NCI-H2107 treated with DMSO at 0.1 percent for 48 hours (cell line): ENCODE measurements around the gene ARHGAP42.

Source experiments
- DNase-seq: peaks from one replicate; lab custom pipeline; 2025; ENCODE audit not compliant: unreplicated experiment; lab: John Stamatoyannopoulos, UW

ARHGAP42 gene

DNA sequence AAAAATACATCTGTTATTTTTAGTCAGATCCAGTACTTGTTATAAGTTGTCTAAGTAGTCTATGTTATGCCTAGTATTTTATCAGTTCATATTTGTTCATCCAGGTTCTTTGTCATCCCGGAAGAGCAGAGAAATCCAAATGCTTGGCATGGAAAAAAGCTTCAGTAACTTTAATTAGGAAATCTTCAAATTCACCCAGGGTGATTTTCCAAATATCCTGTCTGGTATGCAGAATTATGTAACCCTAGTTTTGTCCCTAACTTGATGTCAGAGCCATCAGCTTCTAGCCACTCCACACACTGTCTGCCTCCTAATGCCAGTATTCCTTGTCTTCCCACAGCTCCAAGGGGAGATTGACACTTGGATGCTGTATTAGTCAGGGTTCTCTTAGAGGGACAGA lies 216.2 kb downstream of the ARHGAP42 start:
- DNase-seq = no peak

- no peak for DNase-seq
These were observed 218.6 kb downstream of the ARHGAP42 start for GRCh38 chr11:100905684-100906083.

- DNase-seq = no peak
These were observed 221.7 kb downstream of the ARHGAP42 start for GRCh38 chr11:100908746-100909145.

DNA sequence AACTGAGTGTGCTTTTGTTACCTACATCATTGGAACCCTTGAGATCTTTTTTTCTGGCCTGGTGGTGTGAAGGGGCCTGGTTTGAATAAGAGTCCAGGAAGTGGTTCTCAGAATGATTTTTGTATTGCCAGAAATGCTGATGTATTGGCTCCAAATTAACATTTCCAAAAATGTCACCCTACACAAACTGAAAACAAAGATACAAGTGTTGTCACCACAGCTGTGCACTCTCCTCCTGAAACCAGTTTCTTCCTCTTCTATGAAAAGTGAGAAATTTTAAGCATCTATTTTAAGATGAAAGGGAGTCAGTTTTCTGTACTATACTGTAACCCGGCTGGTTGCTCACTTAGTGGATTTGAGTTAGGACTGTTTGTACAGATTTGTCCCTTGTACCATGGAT lies 223.7 kb downstream of the ARHGAP42 start:
- DNase-seq = no peak

DNA sequence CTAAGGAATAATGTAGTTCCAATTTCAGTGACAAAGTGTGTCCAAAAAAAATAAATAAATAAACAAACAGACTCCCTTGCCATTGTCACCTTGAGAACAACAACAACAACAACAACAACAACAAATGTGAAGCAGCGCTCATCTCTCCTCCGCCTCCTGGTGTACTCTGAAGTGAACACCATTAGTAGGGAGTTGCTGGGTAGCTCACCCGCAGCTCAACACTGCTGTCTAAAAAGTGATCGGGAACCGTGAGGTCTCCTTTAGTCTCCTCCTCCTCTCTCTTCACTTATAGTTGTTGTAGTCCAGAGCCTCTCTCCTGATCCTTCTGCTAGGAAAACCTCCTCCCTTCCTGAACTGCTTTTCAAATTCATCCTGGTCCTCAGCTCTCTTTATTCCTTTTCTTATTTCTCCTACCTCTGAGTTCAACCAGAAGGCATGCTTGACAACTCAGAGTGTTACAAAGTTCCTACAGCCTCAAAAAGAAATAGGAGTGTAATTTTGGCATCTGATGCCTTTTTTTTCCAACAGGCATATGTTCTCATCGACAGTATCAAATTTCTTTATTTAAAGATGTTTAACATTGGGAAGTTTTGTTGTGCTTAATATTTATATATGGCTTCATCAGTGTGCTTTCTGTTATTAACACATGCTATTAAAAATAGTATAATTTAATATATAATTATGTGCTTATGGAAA lies 227.5 kb downstream of the ARHGAP42 start:
- DNase-seq = no peak

DNA sequence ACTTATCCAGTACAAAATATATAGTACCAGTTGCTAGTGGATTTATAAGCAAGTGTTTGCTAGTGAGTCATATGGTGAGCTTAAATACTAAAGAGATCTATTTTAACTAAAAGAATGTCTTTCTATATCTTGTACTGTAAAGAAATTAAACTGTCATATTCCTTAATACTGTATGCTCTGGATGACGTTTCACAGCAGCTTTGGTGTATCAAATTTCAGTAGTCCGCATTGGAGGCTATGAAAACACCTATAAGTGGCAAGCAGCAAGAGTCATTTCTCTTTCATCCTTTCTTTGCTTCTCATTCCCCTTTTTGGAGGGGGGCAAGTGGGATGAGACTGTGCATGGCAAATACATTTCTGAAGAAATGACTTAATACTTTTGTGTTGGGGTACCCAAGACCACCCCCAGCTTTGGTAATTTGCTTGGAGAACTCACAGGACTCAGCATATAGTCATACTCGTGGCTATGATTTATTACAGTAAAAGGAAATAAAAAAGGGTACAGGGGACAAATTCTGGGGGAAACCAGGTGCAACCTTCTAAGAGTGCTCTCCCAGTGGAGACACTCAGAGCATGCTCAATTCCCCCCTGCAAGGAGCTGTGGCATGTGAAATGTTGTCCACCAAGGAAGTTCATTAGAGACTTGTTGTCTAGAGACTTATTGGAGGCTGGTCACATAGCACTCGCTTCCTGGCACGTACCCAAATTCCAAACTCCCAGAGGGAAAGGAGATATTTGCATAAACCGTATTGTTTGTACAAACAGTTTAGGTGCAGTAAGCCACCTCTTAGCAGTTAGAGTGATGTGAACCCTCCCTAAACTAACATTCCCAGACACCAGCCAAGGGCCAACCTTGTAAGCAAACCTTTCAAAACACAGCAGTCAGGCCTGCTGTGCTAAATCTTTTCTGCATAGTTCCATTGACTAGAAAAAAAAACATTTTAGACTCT lies 231.7 kb downstream of the ARHGAP42 start:
- DNase-seq = no peak

- no peak for DNase-seq
These were observed 233.5 kb downstream of the ARHGAP42 start for GRCh38 chr11:100920593-100920992.

- DNase-seq = no peak
These were observed 235.0 kb downstream of the ARHGAP42 start for GRCh38 chr11:100922121-100922520.

GRCh38 chr11:100923555-100923954 lies 236.5 kb downstream of the ARHGAP42 start:
- DNase-seq = no peak

DNA sequence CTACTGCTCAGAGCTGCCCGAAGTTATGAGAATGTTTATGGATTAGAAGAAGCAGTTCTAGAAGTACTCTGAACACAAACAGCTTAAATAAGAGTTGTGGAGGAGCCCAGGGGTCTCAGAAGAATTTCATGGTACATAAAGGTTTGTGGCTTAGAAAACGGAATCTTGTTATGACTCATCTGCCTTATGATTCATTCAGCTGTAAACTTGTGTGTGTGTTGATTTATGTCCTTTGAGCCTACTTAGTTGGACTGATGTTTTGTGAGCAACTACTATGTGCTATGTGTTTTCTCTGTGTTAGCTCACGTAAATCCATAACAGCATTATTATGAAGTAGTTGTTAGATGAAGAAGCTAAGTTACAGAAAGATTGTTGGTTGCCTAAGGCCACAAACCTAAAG lies 238.8 kb downstream of the ARHGAP42 start:
- DNase-seq = no peak

GRCh38 chr11:100927579-100927978 lies 240.5 kb downstream of the ARHGAP42 start:
- DNase-seq = no peak

- DNase-seq = no peak
These were observed 241.3 kb downstream of the ARHGAP42 start for GRCh38 chr11:100928426-100928825.

DNA sequence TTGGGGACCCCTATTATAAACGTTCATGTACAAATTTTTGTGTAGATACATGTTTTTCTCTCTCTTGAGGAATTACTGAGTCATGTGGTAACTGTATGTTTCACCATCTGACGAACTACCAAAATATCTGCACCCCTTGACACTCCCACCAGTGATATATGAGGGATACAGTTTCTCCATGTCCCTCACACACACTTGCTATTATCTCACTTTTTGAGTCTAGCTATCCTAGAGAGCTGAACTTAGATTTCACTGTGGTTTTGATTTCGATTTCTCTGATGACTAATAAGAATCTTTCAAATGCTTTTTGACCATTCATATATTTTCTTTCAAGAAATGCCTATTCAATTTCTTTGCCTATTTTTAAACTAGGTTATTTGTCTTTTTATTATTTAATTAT lies 242.3 kb downstream of the ARHGAP42 start:
- DNase-seq = no peak

DNA sequence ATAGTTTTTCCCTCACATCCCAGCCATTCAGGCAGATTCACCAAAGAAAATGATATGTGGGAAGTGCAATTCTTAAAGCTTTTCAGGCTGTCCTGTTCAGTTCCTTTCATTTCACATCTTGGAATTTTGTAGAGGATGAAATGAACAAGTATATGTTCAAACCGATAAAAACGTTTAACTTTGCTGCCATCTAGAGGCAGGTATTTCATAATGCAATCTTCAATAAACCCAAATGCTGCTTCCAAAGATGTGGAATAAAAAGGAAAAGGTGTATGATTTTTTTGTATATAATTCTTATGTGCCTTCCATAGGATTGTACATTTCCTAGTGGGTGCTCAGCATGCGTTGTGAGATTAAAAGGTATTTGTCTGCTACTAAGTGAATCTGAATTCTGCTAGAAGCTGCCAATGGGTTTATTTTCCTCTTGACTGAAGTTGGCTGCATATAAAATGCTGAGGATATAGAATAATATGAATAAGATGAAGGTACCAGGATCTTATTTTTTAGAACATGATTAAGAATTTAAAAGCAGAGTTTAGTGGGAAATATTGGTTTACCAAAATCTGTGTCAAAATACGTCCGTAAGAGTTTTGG lies 243.2 kb downstream of the ARHGAP42 start:
- DNase-seq = peak; percentile 16

GRCh38 chr11:100932474-100933100 lies 245.5 kb downstream of the ARHGAP42 start:
- DNase-seq = peak; percentile 6

DNA sequence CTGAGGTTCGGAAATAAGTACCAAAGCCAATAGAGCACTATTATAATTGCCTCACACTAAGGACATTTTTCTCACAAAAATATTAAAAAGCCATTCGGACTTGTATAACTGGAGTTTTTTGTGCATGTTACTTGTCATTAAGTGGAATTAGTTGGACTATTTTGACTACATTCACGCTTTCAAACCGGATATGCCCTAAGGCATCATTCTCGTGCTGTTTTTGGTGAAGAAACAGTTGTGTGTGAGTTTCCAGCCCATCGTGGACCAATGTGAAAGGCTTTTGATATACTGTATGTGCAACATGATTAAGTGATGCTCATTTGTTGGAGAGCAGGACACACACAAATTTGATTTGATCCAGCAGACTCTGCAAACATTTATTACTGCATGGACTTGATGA lies 249.7 kb downstream of the ARHGAP42 start:
- no peak for DNase-seq

DNA sequence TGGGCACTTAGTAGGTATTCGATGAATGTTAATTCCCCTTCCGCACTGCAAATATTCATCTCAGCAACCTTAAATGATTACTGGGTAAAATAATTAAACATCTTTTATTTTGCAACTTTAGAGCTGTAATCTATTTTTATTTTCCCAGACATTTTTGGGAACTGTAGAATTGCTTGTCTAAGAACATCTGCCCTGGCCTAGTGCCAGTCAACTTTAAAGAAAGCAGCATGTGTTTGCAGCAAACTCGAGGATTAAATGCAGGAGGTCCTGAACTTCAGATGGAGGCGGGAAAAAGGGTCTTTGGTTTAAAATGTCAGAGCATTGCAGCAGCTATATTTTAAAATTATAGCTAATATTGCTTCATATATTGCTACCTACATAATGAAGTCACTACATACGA lies 252.5 kb downstream of the ARHGAP42 start:
- no peak for DNase-seq

GRCh38 chr11:100940111-100940510 lies 253.0 kb downstream of the ARHGAP42 start:
- no peak for DNase-seq

- no peak for DNase-seq
These were observed 253.9 kb downstream of the ARHGAP42 start for GRCh38 chr11:100941033-100941432.

GRCh38 chr11:100942016-100942415 lies 254.9 kb downstream of the ARHGAP42 start:
- no peak for DNase-seq

- DNase-seq = no peak
These were observed 261.8 kb downstream of the ARHGAP42 start for GRCh38 chr11:100948936-100949335.
